ENCODE data around the gene TSPY3. TPM values are rescaled to one million over a fixed set of nuclear protein-coding genes. Genes with fewer than 3 reads are reported as not detected.
"Not testable (repeated sequence)": the region's sequence is repeated elsewhere in the genome, so short reads cannot be mapped to it uniquely, and the experiment has no call there.

TSPY3 gene, protein sequence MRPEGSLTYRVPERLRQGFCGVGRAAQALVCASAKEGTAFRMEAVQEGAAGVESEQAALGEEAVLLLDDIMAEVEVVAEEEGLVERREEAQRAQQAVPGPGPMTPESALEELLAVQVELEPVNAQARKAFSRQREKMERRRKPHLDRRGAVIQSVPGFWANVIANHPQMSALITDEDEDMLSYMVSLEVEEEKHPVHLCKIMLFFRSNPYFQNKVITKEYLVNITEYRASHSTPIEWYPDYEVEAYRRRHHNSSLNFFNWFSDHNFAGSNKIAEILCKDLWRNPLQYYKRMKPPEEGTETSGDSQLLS
- not detected for polyA plus RNA-seq (2013, experiment 1 of 2; ENCODE audit: insufficient read length)
- polyA plus RNA-seq (2013, experiment 2 of 2; ENCODE audit: insufficient read length): not detected

DNA sequence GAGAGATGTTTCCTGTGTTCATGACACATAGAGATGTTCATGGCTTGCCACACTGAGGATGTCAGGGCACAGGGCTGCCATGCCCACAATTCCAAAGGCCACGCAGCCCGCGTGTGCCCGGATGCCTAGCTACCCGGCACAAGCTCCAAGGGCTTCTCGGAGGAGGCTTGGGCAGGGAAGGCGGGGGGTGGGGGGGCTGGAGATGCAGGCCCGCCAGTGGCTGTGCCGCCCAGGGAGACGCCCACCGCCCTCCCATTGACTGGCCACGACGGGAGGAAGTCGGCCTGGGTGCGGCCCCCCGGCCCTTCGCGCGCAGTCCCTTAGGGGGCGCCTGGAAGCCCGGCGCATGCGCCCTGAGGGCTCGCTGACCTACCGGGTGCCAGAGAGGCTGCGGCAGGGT, at the start of gene TSPY3:
TSPY3 (plus strand) TSS at position 301 of the 400 bp plus-strand sequence; CDS start at position 347, 46 bp downstream.
- DNase-seq: not testable (repeated sequence)

DNA sequence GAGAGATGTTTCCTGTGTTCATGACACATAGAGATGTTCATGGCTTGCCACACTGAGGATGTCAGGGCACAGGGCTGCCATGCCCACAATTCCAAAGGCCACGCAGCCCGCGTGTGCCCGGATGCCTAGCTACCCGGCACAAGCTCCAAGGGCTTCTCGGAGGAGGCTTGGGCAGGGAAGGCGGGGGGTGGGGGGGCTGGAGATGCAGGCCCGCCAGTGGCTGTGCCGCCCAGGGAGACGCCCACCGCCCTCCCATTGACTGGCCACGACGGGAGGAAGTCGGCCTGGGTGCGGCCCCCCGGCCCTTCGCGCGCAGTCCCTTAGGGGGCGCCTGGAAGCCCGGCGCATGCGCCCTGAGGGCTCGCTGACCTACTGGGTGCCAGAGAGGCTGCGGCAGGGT, 40.7 kb upstream of the TSPY3 start, which contains the start of gene TSPY8:
TSPY8 (plus strand) TSS at position 301 of the 400 bp plus-strand sequence; CDS start at position 347, 46 bp downstream.
- DNase-seq: not testable (repeated sequence)

DNA sequence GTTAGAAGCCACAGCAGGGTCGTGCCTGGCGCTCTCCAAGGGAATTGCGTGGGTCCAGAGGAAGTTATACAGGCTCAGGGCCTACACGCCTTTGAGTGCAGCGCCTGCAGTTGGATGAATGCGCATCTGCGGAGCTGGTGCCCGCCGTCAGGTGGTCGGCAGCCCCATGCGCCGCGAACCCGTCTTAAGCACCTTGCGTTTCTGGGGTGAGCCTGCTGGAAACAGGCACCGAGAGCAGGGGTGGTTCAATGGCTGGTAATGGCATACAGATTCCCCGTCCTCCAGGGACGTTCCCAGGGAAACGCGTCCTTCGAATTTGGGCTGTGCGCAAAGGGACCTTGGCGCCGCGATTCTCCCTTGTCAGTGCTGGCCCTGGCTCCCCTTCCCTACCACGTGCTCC, 1.7 kb upstream of the TSPY3 start:
- DNase-seq: not testable (repeated sequence)
